K562 treated with DMSO at 1 percent for 12 hours (cell line): Measurements from ENCODE around the gene SLC35G1. TPM values are rescaled to one million over a fixed set of nuclear protein-coding genes. Genes with fewer than 3 reads are reported as not detected.

ENCODE experiments used
- total RNA-seq: library from RNA; unstranded; fragments of 300-600 nt; gene quantifications from 2 replicates; pipeline ENCODE4 v1.2.3, GENCODE V29; 2022; ENCODE audit not compliant: insufficient read depth

SLC35G1 gene, protein sequence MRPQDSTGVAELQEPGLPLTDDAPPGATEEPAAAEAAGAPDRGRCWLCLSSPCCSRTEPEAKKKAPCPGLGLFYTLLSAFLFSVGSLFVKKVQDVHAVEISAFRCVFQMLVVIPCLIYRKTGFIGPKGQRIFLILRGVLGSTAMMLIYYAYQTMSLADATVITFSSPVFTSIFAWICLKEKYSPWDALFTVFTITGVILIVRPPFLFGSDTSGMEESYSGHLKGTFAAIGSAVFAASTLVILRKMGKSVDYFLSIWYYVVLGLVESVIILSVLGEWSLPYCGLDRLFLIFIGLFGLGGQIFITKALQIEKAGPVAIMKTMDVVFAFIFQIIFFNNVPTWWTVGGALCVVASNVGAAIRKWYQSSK
- total RNA-seq: 2.7 and 5.1 TPM in 2 replicates

DNA sequence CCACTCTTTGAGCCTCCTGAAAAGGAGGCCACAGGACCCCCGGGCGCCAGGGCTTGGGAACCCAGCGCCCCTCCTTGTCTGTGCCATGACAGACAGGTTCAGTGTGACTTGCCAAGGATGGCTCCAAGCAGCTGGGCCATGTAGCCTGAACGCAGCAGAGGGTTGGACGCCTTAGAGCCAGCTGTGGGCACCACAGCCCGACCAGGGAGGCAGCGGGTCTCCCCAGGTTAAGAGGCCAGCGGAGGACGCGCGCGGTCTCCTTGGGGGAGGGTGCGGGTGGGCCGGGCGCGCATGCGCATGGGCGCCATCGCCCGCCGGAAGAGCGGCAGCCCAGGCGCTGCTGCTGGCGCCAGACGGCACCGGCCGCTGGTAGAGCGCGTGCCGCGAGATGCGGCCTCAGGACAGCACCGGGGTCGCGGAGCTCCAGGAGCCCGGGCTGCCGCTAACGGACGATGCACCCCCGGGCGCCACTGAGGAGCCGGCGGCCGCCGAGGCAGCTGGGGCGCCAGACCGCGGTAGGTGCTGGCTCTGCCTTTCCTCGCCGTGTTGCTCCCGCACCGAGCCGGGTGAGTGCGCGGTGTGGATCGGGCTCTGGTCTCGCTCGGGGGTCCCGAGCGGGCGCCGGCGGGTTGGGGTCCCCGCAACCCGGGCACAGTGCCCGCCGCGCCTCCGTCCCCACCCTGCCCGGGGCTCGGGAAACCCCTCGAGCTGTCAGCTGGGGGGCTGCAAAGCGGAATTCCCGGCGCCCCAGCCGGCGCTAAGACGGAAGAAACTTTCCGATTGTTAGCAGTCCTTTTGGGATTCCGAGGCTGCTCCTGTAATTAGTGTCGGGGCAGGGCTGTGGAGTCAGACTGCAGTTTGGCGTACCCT is at the start of gene SLC35G1:
SLC35G1 (plus strand) TSS at position 333 of the 870 bp plus-strand sequence; CDS start at position 389, 56 bp downstream.

Other genes with a start within 250 kb of the SLC35G1 start
- gene FRA10AC1, start 191.4 kb upstream of the SLC35G1 start, total RNA-seq: 3.1 and 6.2 TPM in 2 replicates
- gene LGI1, start 136.0 kb upstream of the SLC35G1 start, total RNA-seq: not detected in 2 replicates
- 0.14 TPM in 1 of 2 replicates, not detected in the other for gene PLCE1, start 100.0 kb downstream of the SLC35G1 start, total RNA-seq